GM12873 (cell line): ENCODE data around the gene MCTP2.

Experiments
- TF ChIP-seq, protein P1 (sequence below): IDR thresholded peaks from 2 replicates; pipeline ENCODE4 v1.5.1; 2012; ENCODE audit warnings: low read depth, mild to moderate bottlenecking, moderate library complexity, low read length, control low read depth; ENCODE audit not compliant: insufficient read depth; ENCODE audit errors: missing control alignments

Gene MCTP2

DNA sequence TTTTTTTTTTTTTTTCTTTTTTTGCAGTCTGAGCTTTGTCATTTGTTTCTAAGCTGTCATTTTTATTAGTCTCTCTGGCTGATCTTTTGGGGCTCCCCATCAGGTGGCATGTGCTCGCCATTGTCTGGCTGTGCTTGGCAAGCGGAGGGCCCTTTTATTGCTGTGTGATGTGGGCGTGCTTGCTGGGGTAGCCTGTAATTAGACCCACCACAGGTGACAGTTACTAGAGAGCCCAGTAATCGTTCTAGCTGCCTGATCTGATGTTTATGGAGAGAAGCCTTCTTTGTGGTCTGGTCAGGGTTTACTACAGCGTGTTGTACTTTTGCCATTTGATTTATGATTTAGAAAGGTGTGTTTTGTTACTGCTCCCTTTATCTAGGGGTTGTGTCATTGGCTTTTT lies 179.9 kb downstream of the MCTP2 start:
- TF ChIP-seq, protein P1, sequence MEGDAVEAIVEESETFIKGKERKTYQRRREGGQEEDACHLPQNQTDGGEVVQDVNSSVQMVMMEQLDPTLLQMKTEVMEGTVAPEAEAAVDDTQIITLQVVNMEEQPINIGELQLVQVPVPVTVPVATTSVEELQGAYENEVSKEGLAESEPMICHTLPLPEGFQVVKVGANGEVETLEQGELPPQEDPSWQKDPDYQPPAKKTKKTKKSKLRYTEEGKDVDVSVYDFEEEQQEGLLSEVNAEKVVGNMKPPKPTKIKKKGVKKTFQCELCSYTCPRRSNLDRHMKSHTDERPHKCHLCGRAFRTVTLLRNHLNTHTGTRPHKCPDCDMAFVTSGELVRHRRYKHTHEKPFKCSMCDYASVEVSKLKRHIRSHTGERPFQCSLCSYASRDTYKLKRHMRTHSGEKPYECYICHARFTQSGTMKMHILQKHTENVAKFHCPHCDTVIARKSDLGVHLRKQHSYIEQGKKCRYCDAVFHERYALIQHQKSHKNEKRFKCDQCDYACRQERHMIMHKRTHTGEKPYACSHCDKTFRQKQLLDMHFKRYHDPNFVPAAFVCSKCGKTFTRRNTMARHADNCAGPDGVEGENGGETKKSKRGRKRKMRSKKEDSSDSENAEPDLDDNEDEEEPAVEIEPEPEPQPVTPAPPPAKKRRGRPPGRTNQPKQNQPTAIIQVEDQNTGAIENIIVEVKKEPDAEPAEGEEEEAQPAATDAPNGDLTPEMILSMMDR = no peak

DNA sequence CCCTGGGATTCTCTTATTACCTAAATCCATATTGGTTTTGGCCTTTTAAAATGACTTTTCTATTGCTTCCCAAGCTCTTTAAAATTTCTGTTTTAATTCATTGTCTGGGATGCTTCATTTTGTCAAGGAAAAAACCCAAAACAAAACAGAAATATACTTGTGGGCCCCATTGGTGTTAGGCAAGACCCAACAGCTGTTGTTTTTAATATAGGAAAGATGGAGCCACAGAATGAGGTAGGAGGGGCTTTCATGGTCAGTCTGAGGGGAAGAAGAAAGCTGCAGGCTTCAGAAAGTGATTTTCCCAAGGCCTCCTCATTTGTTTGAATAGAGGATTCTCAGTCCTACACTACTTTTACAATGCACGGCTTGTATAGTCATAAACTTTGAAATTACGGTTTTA lies 180.5 kb downstream of the MCTP2 start:
- TF ChIP-seq, protein P1 = no peak

DNA sequence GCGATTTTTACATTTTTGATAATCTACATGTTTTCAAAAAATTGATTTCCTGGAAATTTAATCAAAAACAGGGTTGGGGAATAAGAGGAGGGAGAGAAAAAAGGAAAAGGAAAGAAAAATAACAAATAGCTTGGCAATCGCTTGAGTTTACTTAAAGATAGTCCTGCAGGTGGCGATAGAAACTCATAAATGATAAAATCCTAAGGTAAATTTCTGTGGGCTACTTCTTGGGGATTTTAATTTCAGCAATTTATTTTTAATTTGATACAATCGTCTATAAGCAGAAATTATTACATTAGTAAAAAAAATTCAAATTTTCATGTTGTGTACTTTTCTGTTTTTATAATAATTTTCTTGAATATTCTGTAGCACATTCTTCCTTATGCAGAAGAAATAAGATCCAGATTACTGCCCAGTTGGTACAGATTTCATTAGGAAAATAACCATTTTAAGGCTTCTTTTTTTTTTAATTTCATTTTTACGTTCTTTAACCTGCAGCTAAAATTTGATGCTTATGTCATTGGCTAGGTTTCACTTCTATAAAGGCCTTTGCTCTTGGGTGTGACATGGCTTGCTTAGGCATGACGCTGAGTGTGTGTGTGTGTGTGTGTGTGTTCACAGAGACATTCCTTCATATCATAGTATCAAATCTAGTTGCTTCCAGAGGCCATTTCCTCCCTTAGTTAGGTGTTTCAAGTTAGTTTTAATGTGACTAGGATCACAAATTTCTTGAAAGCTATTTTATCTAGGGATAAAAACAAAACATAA lies 181.8 kb downstream of the MCTP2 start:
- TF ChIP-seq, protein P1 = no peak

DNA sequence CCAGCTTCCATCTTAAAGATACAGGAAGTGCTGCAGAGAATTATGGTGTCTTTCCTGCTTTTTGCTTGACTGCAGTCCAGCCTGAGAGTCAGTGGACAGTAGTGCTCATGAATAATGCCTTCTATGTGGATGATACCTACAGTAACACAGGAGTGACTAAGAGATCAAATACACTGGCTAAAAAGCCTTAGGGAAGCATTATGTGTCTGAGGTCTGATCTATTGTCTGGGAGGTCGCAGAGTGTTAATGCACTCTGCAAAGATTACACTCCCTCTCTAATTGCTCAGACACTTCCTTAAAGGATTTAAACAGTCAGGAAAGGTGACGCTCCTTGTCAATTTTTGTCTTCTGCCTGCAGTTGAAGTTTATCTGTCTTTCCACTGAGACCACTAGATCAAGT lies 183.6 kb downstream of the MCTP2 start:
- TF ChIP-seq, protein P1 = no peak

DNA sequence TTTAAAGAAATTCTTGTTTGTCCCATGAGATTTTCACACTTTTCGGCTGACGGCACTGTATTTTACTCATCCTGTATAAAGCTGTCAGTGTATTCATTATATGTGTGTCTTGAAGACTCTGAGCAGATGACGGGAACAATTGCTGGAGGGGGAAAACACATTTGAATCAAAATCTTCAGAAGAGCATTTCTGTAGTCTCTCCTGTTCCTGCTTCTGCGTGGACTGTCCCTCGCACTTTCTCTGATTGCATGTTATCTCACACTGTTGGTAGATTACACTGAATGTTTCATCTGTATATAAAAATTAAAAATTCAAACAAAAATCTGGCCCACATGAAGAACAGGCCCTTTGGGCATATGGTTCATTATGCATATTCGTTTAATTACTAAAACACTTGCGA lies 184.9 kb downstream of the MCTP2 start:
- TF ChIP-seq, protein P1 = no peak

DNA sequence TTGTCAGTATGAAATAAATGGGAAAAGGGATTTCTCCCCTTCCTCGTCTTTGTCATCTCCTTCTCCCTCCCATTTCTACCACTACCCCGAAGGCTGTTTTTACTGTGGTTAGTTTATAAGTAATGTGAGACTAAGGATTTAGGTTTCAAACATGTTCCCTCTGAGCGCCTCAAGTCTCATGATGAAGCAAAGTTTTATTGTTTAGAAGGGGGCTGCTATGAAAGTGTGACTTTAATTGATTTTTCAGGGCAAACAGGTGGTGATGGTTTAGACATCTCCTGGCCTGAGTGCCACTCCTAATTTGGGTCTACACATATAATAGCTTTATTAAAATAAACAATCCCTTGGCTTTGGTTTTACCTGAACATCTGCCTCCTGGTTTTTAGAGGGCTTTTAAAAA lies 185.5 kb downstream of the MCTP2 start:
- TF ChIP-seq, protein P1 = no peak

DNA sequence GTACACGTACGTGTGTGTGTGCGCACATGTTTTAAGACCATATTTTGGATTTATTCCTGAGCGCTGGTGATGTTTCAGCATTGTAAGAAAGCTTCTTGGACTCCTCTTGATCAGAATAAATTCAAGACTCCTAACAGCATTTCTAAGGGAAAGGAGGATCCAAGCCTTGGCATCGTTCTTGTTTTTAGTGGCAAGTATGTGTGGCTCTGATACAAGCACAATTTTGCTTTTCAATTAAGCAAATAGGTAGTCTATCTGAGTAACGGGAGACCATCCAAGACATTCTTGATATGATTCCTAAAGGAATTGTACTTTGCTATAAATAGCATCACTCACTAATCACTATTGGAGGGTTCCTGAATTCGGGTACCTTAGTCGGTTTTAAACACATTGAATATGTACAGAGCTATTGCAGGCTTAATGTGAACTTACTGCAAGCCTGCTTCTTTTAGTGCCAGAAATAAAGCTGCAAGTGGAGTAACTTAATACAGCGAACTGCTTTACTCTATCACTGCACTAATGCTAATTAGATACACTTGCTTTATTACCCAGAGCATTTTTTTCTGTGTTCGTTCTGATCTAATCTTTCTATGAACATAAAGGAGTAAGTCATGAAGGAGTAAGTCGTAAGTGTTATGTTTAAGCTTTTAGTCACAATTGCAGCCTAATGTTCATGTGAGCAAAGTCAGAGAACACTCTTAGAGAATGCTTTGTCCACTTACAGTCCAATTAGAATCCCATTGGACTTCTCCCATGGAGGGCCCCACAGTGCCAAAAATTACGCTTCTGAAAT lies 186.3 kb downstream of the MCTP2 start:
- TF ChIP-seq, protein P1 = no peak
